CD4-positive, alpha-beta T cell treated with Interleukin-6 at 100 ng/mL for 8 hours (primary cell): ENCODE results near the gene AKR7A2.
A peak's percentile ranks its signal among the peaks of the same experiment; 100 is the strongest.

Experiments used
- DNase-seq: peaks from one replicate; pipeline ENCODE4 v3.0.0-alpha.2; 2020; ENCODE audit warnings: mixed read lengths, low spot score

AKR7A2 gene

GRCh38 chr1:19311931-19312781, at the start of gene AKR7A2, which contains the start of gene SLC66A1:
AKR7A2 (minus strand) TSS chr1:19312144; CDS start chr1:19312124, 20 bp downstream.
SLC66A1 (plus strand) TSS chr1:19312326; CDS start chr1:19317678, 5,352 bp downstream.
- peak; percentile 89 for DNase-seq

- no peak for DNase-seq
These were observed 49.1 kb upstream of the AKR7A2 start for GRCh38 chr1:19360843-19361610.

- DNase-seq: no peak
These were observed 48.5 kb upstream of the AKR7A2 start for GRCh38 chr1:19360432-19360831.

GRCh38 chr1:19360016-19360415, 48.1 kb upstream of the AKR7A2 start:
- DNase-seq: no peak

GRCh38 chr1:19359357-19359756, 47.4 kb upstream of the AKR7A2 start:
- DNase-seq: no peak

- no peak for DNase-seq
These were observed 46.8 kb upstream of the AKR7A2 start for GRCh38 chr1:19358710-19359109.

GRCh38 chr1:19357299-19357986, 45.5 kb upstream of the AKR7A2 start:
- DNase-seq: no peak

- no peak for DNase-seq
These were observed 44.3 kb upstream of the AKR7A2 start for GRCh38 chr1:19356266-19356665.

GRCh38 chr1:19354531-19354981, 42.6 kb upstream of the AKR7A2 start:
- DNase-seq: no peak

- no peak for DNase-seq
These were observed 41.7 kb upstream of the AKR7A2 start for GRCh38 chr1:19353596-19353995.

GRCh38 chr1:19352839-19353238, 40.9 kb upstream of the AKR7A2 start:
- DNase-seq: no peak

GRCh38 chr1:19351873-19352272, 39.9 kb upstream of the AKR7A2 start:
- no peak for DNase-seq

- DNase-seq: no peak
These were observed 38.6 kb upstream of the AKR7A2 start for GRCh38 chr1:19350566-19350965.

GRCh38 chr1:19349999-19350398, 38.1 kb upstream of the AKR7A2 start:
- DNase-seq: no peak

GRCh38 chr1:19348441-19349198, 36.7 kb upstream of the AKR7A2 start:
- DNase-seq: no peak

- no peak for DNase-seq
These were observed 35.7 kb upstream of the AKR7A2 start for GRCh38 chr1:19347533-19348172.

GRCh38 chr1:19346026-19346425, 34.1 kb upstream of the AKR7A2 start:
- no peak for DNase-seq

- no peak for DNase-seq
These were observed 33.4 kb upstream of the AKR7A2 start for GRCh38 chr1:19345391-19345790.

GRCh38 chr1:19344831-19345230, 32.9 kb upstream of the AKR7A2 start:
- no peak for DNase-seq

- peak; percentile 15 for DNase-seq
These were observed 32.4 kb upstream of the AKR7A2 start for GRCh38 chr1:19344372-19344810.
